DOHH2 (cell line): ENCODE measurements around the gene POLK.

Experiments
- H3F3A ChIP-seq: fragments of 200-600 bp; sonication (generic), shearing (Covaris generic); 2 replicates; pipeline ENCODE4 v1.6.0; 2016; ENCODE audit warnings: antibody characterized with exemption, mild to moderate bottlenecking; ENCODE audit not compliant: control insufficient read depth, insufficient read depth
- H3K27ac ChIP-seq: fragments of 200-600 bp; sonication (generic); 2 replicates; pipeline ENCODE4 v1.5.1; 2014; ENCODE audit warnings: low read depth, mild to moderate bottlenecking, low read length, moderate library complexity
- H3K27me3 ChIP-seq: fragments of 200-600 bp; sonication (generic); 2 replicates; pipeline ENCODE4 v1.6.1; 2014; ENCODE audit warnings: mild to moderate bottlenecking, low read length, mixed read lengths; ENCODE audit not compliant: control insufficient read depth
- H3K36me3 ChIP-seq: fragments of 200-600 bp; sonication (generic); 2 replicates; pipeline ENCODE4 v1.6.1; 2014; ENCODE audit warnings: mild to moderate bottlenecking, low read length, moderate library complexity, mixed read lengths; ENCODE audit not compliant: control insufficient read depth
- H3K4me1 ChIP-seq: fragments of 200-600 bp; sonication (generic); 2 replicates; pipeline ENCODE4 v1.6.1; 2014; ENCODE audit warnings: mild to moderate bottlenecking, low read length, mixed read lengths; ENCODE audit not compliant: control insufficient read depth
- H3K4me2 ChIP-seq: fragments of 200-600 bp; sonication (generic); 2 replicates; pipeline ENCODE4 v1.6.0; 2014; ENCODE audit warnings: mild to moderate bottlenecking, low read length, moderate library complexity
- H3K4me3 ChIP-seq: fragments of 200-600 bp; sonication (generic); 2 replicates; pipeline ENCODE4 v1.5.1; 2014; ENCODE audit warnings: mild to moderate bottlenecking, low read length, mixed read lengths
- H3K79me2 ChIP-seq: fragments of 200-600 bp; sonication (generic); 2 replicates; pipeline ENCODE4 v1.6.1; 2014; ENCODE audit warnings: mild to moderate bottlenecking, low read length, mixed read lengths; ENCODE audit not compliant: control insufficient read depth
- H3K9me2 ChIP-seq: fragments of 200-600 bp; sonication (generic); replicated peaks from 2 replicates; pipeline ENCODE4 v1.6.1; 2014; ENCODE audit warnings: mild to moderate bottlenecking, low read length, mixed read lengths; ENCODE audit not compliant: control insufficient read depth
- H3K9me3 ChIP-seq: fragments of 200-600 bp; sonication (generic); 2 replicates; pipeline ENCODE4 v1.6.1; 2014; ENCODE audit warnings: antibody characterized with exemption, low read length, mixed read lengths; ENCODE audit not compliant: control insufficient read depth, insufficient read depth
- H4K20me1 ChIP-seq: fragments of 200-600 bp; sonication (generic); 2 replicates; pipeline ENCODE4 v1.6.0; 2014; ENCODE audit warnings: low read depth, mild to moderate bottlenecking, antibody characterized with exemption, low read length, moderate library complexity; ENCODE audit not compliant: control insufficient read depth, insufficient read depth
- EZH2phosphoT487 ChIP-seq: fragments of 200-600 bp; sonication (generic); IDR thresholded peaks from 2 replicates; pipeline ENCODE4 v1.6.1; 2017; ENCODE audit warnings: borderline replicate concordance, mild to moderate bottlenecking, antibody characterized with exemption, low read length, moderate library complexity, mixed read lengths
- TF ChIP-seq, protein P1 (sequence below): fragments of 200-600 bp; sonication (generic); IDR thresholded peaks from one replicate; pipeline ENCODE4 v1.5.1; 2014; ENCODE audit warnings: antibody characterized with exemption, mild to moderate bottlenecking, low read depth, low read length; ENCODE audit not compliant: poor library complexity, severe bottlenecking

POLK gene

GRCh38 chr5:75507841-75508240 lies 3.9 kb upstream of the POLK start:
- Histone ChIP-seq H3K4me3 (no peak overlapping the region), H3K4me2 (no peak overlapping the region), H3K79me2 (peaks cover 75% of the 10 kb centered on the region), H3K36me3 (peaks cover 19% of the 10 kb centered on the region), H3K9me2 (no peaks in the 10 kb centered on the region), H3K27me3 (no peaks in the 10 kb centered on the region), H4K20me1 (0 out of 2 replicates have a peak, but pooled peaks cover 4% of the 10 kb centered on the region), H3K9me3 (no peaks in the 10 kb centered on the region), H3F3A (0 out of 2 replicates have a peak, but pooled peaks cover under 1% of the 10 kb centered on the region), H3K4me1 (peaks cover 14% of the 10 kb centered on the region), H3K27ac (no peak overlapping the region)
- TF ChIP-seq, protein P1, sequence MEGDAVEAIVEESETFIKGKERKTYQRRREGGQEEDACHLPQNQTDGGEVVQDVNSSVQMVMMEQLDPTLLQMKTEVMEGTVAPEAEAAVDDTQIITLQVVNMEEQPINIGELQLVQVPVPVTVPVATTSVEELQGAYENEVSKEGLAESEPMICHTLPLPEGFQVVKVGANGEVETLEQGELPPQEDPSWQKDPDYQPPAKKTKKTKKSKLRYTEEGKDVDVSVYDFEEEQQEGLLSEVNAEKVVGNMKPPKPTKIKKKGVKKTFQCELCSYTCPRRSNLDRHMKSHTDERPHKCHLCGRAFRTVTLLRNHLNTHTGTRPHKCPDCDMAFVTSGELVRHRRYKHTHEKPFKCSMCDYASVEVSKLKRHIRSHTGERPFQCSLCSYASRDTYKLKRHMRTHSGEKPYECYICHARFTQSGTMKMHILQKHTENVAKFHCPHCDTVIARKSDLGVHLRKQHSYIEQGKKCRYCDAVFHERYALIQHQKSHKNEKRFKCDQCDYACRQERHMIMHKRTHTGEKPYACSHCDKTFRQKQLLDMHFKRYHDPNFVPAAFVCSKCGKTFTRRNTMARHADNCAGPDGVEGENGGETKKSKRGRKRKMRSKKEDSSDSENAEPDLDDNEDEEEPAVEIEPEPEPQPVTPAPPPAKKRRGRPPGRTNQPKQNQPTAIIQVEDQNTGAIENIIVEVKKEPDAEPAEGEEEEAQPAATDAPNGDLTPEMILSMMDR, result no peak
- TF ChIP-seq EZH2phosphoT487, result no peak

- peaks cover 17% of the 10 kb centered on the region for H3F3A ChIP-seq
- no peaks in the 10 kb centered on the region for H3K27me3 ChIP-seq
- TF ChIP-seq, protein P1, result no peak
- TF ChIP-seq EZH2phosphoT487, result no peak
- H3K4me1 ChIP-seq, result peaks cover 31% of the 10 kb centered on the region
- H3K79me2 ChIP-seq, result peaks cover 81% of the 10 kb centered on the region
- peaks cover 13% of the 10 kb centered on the region for H3K36me3 ChIP-seq
- peak overlapping the region; percentile 78 for H3K4me3 ChIP-seq
- H3K9me3 ChIP-seq, result no peaks in the 10 kb centered on the region
- no peaks in the 10 kb centered on the region for H3K9me2 ChIP-seq
- H4K20me1 ChIP-seq, result 0 out of 2 replicates have a peak, but pooled peaks cover 4% of the 10 kb centered on the region
- H3K4me2 ChIP-seq, result peak overlapping the region; percentile 77
- H3K27ac ChIP-seq, result no peak overlapping the region
Measured at GRCh38 chr5:75509546-75509945, 2.1 kb upstream of the POLK start.

GRCh38 chr5:75509956-75510355 lies 1.7 kb upstream of the POLK start:
- H3K79me2 ChIP-seq, result peaks cover 85% of the 10 kb centered on the region
- H3K27ac ChIP-seq, result no peak overlapping the region
- H3K4me3 ChIP-seq, result peak overlapping the region; percentile 78
- H4K20me1 ChIP-seq, result 0 out of 2 replicates have a peak, but pooled peaks cover 4% of the 10 kb centered on the region
- H3K36me3 ChIP-seq, result peaks cover 11% of the 10 kb centered on the region
- no peaks in the 10 kb centered on the region for H3K9me2 ChIP-seq
- peaks cover 35% of the 10 kb centered on the region for H3K4me1 ChIP-seq
- H3K4me2 ChIP-seq, result peak overlapping the region; percentile 77
- TF ChIP-seq EZH2phosphoT487, result no peak
- TF ChIP-seq, protein P1, result no peak
- no peaks in the 10 kb centered on the region for H3K9me3 ChIP-seq
- H3F3A ChIP-seq, result peaks cover 19% of the 10 kb centered on the region
- H3K27me3 ChIP-seq, result no peaks in the 10 kb centered on the region
